ENCODE measurements around the gene SERTAD2. TPM values are rescaled to one million over a fixed set of nuclear protein-coding genes. Genes with fewer than 3 reads are reported as not detected.

Gene SERTAD2
- total and polyA plus RNA-seq, 2 of the 4 experiments (the other 2 are of a cell fraction): 5.0 to 11.0 TPM

DNA sequence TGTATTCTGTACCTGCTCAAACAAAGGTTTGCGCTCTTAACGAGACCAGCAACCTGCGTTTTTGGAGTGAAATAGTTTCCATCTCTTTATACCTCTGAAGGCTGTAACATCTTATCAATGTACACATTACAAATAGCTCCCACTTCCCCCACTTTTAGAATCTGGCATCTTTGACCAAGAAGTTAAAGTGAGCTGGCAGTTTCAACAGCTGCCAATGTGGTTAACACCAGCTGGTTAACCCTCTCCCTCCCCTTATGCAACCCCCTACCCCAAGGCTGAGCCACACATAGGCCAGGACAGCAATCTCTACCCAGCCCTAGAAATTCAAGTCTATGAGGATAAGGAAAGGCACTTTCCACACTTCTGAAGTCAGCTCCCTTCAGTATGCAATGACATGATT lies 2.2 kb upstream of the SERTAD2 start:
- dilution Hi-C loops (cut with HindIII; ENCODE audit: low sequenced_read_pairs, unreplicated experiment) (no loop called here), intact Hi-C loops (cut with micrococcal nuclease) (no loop called here), in situ Hi-C loops (cut with MboI; ENCODE audit: low sequenced_read_pairs) (loop anchor here (5.0 kb wide), 1 partner anchor 76 kb away; no protein-coding TSS in a partner anchor)
- Histone ChIP-seq H3K27me3 (ENCODE audit: control insufficient read depth, insufficient read depth, low read length) (no peaks in the 10 kb centered on the region), H3K9me3 (ENCODE audit: control insufficient read depth, insufficient read depth, low read length) (no peaks in the 10 kb centered on the region), H3K18ac (ENCODE audit: low read depth, low read length) (no peak overlapping the region), H3K56ac (ENCODE audit: extremely low read depth, insufficient read depth, low read length) (no peak overlapping the region), H2BK15ac (ENCODE audit: low read depth, low read length) (no peak overlapping the region), H3K4ac (ENCODE audit: low read depth, low read length) (peak overlapping the region; percentile 54), H2BK20ac (ENCODE audit: low read depth, low read length) (no peak overlapping the region), H4K20me1 (ENCODE audit: insufficient read depth, low read length) (peaks cover 14% of the 10 kb centered on the region; the same call in 1 of the 2 replicates), H4K8ac (ENCODE audit: low read depth in 2 of 2, low read length in 2 of 2) (no peak overlapping the region), H2AK5ac (ENCODE audit: low read depth, low read length) (peak overlapping the region; percentile 75; the same call in 1 of the 2 replicates), H2BK120ac (ENCODE audit: low read depth, low read length) (no peak overlapping the region), H3K9me1 (ENCODE audit: insufficient read depth, low read length) (no peaks in the 10 kb centered on the region), H3K9ac (ENCODE audit: low read depth, low read length) (no peak overlapping the region), H2AK9ac (replicated peaks; ENCODE audit: low read depth, low read length, poor library complexity) (no peak overlapping the region), H3K4me1 (ENCODE audit: control insufficient read depth, insufficient read depth, low read length) (peaks cover 5% of the 10 kb centered on the region), H4K5ac (ENCODE audit: low read depth, low read length) (no peak overlapping the region), H2AFZ (replicated peaks; ENCODE audit: low read length, poor library complexity) (no peak overlapping the region), H4K91ac (ENCODE audit: insufficient read depth, low read depth, low read length) (no peak overlapping the region), H3K4me3 (ENCODE audit: insufficient read depth, low read depth, low read length) (no peak overlapping the region), H2BK5ac (ENCODE audit: low read depth, low read length, poor library complexity, severe bottlenecking) (no peak overlapping the region), H3K4me2 (ENCODE audit: low read depth, low read length) (no peak overlapping the region), H3K23ac (ENCODE audit: low read depth, low read length) (no peak overlapping the region), H3K36me3 (ENCODE audit: control insufficient read depth, insufficient read depth, low read length) (no peaks in the 10 kb centered on the region), H3K79me1 (ENCODE audit: low read depth in 1 of 2, low read length in 2 of 2) (peaks cover 8 to 17% of the 10 kb centered on the region in 2 experiments; a peak in 3 of 4 replicates), H3K14ac (replicated peaks; ENCODE audit: low read depth, low read length) (no peak overlapping the region), H3K27ac (ENCODE audit: insufficient read depth, low read length) (no peak overlapping the region)
- no CpG with 5 or more reads among the region's 3 CpGs for WGBS, 2 experiments (ENCODE audit: extremely low coverage in 2 of 2, insufficient read length in 1 of 2)
- TF ChIP-seq RFX5 (IDR thresholded peaks at IDR 0.05; ENCODE audit: low read depth, low read length) (no peak), POLR2A (IDR thresholded peaks at IDR 0.05; ENCODE audit: low read depth, low read length) (no peak), SMC3 (IDR thresholded peaks at IDR 0.05; ENCODE audit: low read depth, low read length) (no peak), NFE2L2 (IDR thresholded peaks at IDR 0.05; ENCODE audit: low read depth, low read length) (no peak)
- ChIA-PET CTCF (interaction anchor here (1.2 to 1.6 kb wide), 2 partner anchors 10 to 12 kb away, joined by 6 read pairs; no protein-coding TSS in a partner anchor), POLR2A (ENCODE audit: unreplicated experiment) (no interaction called here)
- ATAC-seq (ENCODE audit: low read depth) (no peak), DNase-seq (no peak)
- BruUV-seq (replicated peaks): no TSS peak
